Stimulated activated CD4-positive, alpha-beta T cell treated with anti-CD3 and anti-CD28 coated beads, Interleukin-12 subunit alpha, Interleukin-12 subunit beta, amount 100 ng/mL, for 24 hours (primary cell): ENCODE measurements around the gene TWF2.
A peak's percentile ranks its signal among the peaks of the same experiment; 100 is the strongest.

Experiments
- DNase-seq, 2 experiments: peaks; one replicate each; pipeline ENCODE4 v3.0.0-alpha.2; 2020; ENCODE audit warnings: low read depth in 2 of 2

TWF2 gene

DNA sequence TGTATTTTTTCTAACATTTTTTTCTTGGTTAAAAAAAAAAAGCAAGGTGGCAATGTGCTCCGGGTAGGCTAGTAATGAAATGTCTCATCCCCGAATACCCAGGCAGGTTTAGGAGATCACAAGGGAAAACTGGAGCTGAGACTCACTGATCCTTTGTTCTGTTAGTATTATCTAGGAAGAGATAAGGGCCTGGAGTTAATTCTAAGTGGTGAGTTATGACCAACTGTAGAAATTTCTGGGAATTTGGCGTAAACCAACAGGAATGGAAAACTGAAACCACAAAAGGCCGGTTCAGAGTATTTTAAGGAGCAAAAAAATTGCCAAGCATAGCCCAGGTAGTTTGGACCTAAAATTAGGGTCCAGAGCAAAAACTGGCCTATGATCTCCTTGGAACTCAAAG, 19.0 kb upstream of the TWF2 start:
- DNase-seq = no peak

GRCh38 chr3:52256622-52257021, 17.7 kb upstream of the TWF2 start:
- no peak for DNase-seq

GRCh38 chr3:52256159-52256558, 17.2 kb upstream of the TWF2 start:
- DNase-seq = no peak

GRCh38 chr3:52254608-52255007, 15.7 kb upstream of the TWF2 start:
- no peak for DNase-seq

- peak; percentile 61 to 71 for DNase-seq
These were observed 14.7 kb upstream of the TWF2 start for GRCh38 chr3:52253314-52254304.

- DNase-seq = no peak
These were observed 11.2 kb upstream of the TWF2 start for GRCh38 chr3:52250122-52250521.

DNA sequence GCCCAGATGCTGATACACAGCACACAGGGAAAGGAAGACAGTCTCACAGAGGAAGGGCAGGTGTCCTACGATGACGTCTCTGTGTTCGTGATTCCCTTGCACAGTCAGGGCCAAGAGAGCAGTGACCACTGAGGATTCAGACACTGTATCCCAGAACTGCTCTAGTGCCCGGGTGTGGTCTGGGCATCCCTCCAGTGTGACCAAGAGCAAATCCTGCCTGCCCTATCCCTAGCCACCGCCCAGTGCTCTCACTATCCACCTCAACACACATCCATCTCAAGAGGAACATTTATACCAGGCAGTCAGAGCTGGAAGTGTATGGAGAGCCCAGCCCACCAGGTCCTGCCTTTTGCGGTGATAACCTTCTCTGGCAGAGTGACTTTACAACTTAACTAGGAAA, 10.7 kb upstream of the TWF2 start:
- DNase-seq = no peak

DNA sequence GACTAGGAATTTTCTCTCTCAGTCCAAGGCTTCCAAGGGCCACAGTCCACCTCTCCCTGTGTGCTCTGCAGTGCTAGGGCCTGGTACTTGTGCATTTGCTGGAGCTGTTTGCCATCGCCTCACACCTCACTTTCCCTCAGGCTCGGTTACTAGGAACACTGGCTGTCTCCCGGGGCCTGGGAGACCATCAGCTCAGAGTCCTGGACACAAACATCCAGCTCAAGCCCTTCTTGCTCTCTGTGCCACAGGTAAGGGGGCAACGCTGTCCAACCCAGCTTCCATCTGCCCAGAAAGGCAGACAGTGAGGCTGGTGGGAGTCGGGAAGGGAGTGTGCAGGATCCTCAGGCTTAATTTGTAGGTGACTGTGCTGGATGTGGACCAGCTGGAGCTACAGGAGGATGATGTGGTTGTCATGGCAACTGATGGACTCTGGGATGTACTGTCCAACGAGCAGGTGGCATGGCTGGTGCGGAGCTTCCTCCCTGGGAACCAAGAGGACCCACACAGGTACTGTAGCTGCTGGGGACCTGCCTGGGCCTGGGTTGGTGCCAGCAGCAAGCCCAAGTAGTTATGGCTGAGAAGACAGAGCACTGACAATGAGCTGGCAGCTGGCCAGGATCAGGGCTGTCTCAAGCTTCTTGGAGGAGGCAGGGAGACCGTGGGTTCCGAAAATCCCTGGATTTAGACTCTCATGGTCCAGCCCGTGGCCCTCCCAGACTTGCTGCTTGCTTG, 10.0 kb upstream of the TWF2 start:
- DNase-seq = no peak

GRCh38 chr3:52248165-52248541, 9.2 kb upstream of the TWF2 start:
- DNase-seq = no peak

DNA sequence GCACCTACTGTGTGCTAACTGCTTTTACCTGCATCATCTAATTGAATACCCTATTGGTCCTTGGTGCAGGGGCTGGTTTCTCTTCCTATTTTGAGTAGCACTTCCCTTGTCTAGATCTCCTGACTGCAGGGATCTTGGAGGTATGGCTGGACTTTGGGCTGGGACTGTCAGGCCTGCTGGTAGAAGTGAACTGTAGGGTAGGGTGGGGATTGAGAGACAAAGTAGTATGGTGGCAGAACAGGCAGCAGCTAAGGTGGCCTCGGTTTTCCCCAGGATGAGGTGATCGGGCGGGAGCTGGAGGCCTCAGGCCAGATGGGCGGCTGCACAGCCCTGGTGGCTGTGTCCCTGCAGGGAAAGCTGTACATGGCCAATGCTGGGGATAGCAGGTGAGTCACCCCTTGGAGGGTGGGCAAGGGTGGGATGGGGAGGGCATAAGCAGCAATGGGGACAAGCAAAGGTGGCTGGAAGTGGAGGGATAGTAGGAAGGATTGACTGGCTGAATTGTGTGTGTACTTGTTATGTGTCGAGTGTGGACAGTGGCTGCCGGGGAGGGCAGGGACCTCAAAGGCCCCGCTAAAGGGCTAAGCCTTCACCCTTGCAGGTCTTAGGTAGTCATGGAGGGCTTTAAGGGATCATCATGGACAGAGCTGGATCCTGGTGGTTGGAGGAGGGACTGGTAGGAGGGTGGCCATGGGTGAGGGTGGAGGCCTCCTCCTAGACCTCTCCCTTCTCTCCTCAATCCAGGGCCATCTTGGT, 8.6 kb upstream of the TWF2 start:
- no peak for DNase-seq

GRCh38 chr3:52246728-52247408, 7.9 kb upstream of the TWF2 start:
- DNase-seq = no peak

- DNase-seq = no peak
These were observed 7.3 kb upstream of the TWF2 start for GRCh38 chr3:52246264-52246620.

DNA sequence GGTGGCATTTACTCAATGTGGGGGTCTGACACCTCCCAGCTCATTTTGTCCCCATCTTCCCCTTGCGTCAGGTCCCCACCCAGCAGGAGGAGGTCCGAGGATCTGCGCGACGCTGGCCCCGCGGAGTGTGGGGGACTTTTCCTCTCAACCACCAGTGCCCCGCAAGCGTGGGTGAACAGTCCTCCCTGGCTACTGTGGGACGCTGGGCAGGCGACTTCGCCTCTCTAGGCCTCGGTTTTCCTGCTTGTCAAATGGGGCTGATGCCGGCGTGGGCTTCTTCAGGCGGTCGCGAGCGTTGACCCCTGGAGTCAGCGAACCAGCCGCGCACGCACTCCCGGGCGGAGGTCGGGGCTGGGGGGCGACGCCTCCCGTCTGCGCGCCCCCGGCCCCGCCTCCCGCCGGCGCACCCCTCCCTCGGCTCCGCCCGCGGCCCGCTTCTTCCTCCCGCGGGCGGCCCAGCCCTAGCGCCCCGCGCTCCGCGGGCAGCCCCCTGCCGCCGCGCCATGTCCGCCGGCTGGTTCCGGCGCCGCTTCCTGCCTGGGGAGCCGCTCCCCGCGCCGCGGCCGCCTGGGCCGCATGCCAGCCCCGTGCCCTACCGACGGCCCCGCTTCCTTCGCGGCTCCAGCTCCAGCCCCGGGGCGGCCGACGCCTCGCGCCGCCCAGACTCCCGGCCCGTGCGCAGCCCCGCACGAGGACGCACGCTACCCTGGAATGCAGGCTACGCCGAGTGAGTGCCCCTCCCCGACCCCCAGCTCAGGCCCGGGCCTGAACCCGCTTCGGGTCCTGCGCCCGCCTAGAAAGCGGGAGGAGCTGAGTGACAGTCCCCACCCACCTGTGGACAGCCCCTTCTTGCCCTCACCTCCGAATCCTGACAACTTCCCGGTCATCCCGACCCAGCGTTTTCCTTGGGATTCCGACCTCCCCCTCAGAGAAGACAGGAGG, 6.6 kb upstream of the TWF2 start, which contains the start of gene PPM1M:
Gene PPM1M (plus strand): TSS at position 438 of the 942 bp plus-strand sequence. CDS start 66 bp downstream, at position 504.
- DNase-seq = no peak

DNA sequence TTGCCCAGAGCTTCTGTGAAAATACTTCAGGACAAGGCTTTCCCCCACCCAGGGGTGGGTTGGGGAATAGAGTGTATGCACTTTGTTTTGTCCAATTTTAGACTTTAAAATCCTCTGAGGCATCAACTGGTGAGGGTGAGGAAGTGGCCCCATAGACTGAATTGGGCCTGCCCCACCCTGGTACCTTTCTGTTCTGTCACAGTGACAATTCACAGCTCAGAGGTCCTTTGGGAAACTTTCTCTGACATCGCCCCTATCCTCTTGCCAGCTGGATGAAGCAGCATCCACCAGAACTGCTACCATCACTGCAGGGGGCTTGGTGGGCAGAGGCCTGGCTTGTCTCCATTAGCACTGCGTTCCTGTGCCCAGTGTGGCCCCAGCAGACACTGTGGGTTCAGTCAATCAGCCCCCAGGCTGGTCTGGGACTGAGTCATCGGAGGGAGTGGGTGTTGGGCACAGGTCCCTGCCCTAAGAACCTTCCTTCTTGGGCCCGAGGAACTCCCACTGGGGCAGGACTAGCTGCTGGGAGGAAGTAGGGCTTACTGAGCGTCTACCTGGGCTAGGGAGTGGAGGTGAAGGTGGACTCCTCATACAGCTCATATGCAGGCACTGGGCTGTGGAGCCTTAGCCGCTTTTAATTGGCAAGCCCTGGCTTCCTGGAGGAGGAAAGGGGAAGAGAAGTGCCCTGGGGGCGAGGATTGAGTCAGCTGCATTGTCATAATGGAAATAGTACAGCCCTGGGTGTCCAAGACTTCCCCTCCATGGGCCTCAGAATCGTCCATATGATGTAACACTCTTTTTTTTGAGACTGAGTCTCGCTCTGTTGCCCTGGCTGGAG, 5.1 kb upstream of the TWF2 start:
- DNase-seq = peak in 1 of 2 experiments; percentile 45

DNA sequence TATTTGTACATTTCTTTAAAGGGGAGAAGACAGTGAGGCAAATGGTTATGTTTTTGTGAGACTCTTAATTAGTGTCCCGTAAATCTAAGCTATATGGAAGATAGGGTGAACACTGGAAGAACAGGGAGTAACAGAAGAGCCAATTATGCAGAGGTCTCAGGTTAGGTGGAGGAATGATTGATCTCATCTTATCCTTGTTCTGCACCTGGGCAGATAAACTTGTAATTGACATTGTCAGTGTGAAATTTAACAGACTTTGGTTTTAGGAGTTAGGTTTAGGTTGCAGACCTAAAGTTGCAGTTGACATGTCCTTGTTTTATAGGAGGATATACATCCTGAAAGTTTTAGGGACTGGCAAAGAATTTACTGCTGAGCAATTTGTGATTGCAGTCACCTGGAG, 3.1 kb upstream of the TWF2 start:
- DNase-seq = no peak

DNA sequence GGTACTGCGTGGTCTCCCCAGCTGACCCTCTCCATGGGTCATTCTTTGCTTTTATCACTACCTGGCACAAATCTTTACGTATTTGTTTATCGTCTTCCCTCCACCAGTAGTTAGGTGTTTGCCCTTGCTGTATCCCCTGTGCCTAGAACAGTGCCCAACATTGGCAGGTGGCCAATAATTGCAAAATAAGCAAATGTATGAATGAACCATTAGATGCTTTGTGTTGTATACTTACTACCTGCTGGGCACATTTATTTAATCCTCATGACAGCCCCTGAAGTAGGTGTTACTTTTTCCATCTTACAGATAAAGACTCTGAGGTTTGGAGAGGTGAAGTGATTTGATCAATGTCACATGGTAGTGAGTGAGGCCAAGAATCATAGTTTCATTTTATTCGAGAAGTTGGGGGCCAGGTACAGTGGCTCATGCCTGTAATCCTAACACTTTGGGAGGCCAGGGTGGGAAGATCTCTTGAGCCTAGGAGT, 2.0 kb upstream of the TWF2 start:
- DNase-seq = no peak

DNA sequence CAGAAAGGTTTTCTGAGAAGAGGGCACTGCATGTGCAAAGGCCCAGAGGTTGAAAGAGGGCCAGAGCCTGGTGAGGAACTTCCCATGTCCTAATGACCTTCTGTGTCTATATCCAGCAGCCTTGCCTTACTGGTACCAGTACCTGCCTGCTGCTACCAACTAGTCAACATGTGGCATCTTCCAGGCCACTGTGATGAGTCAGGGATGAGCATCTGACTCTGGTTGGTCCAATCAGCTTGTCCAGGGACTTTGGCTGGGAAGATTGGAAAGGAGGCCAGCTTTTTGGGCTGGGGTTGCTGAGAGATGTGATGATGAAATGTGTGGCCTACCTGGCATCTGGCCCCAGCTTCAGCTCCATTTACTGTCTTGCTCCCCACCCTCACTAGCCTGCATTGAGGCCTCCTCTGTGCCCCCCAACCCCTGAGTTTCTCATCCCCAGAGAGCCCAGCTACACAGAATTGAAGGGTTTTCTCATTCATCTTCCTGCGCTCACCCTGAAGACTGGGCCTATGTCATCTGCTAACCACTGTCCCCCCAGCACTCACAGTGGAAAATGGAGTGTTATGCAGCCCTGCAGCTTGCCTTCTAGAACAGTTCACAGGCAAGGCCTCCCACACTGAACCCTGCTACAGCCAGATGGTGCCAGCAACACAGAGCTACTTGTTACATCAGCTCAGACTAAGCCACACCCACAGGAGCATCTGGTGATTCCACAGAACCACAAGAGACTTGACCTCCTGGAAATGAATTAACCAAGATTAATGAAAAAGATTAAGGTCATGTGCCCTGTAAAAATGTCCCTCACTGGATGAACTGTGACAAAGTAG, 1.3 kb upstream of the TWF2 start:
- peak in 1 of 2 experiments; percentile 50 for DNase-seq

GRCh38 chr3:52238193-52238760, 681 bp downstream of the TWF2 start:
- DNase-seq = no peak
